H9 (cell line): Measurements from ENCODE around the gene FBXO31. TPM values are rescaled to one million over a fixed set of nuclear protein-coding genes. Genes with fewer than 3 reads are reported as not detected.

Experiments used
- DNase-seq: peaks from one replicate; pipeline ENCODE4 v3.0.0-alpha.2; 2017
- H2AFZ ChIP-seq: one replicate; pipeline ENCODE4 v1.6.1; 2013; ENCODE audit warnings: mild to moderate bottlenecking, low read length, control low read depth, moderate library complexity
- H2AK5ac ChIP-seq: 2 replicates; pipeline ENCODE4 v1.6.1; 2013; ENCODE audit warnings: low read length, control low read depth, mixed read lengths; ENCODE audit not compliant: insufficient read length
- H2BK120ac ChIP-seq: one replicate; pipeline ENCODE4 v1.6.1; 2013; ENCODE audit warnings: low read depth, mild to moderate bottlenecking, low read length, control low read depth, inconsistent platforms; ENCODE audit not compliant: poor library complexity, severe bottlenecking
- H2BK12ac ChIP-seq: 2 replicates; pipeline ENCODE4 v1.6.1; 2013; ENCODE audit warnings: low read length, control low read depth, mixed read lengths, low read depth; ENCODE audit not compliant: insufficient read length
- H2BK15ac ChIP-seq: 2 replicates; pipeline ENCODE4 v1.6.1; 2013; ENCODE audit warnings: low read depth, low read length, control low read depth
- H2BK20ac ChIP-seq: one replicate; pipeline ENCODE4 v1.6.1; 2013; ENCODE audit warnings: low read depth, mild to moderate bottlenecking, low read length, control low read depth, inconsistent platforms; ENCODE audit not compliant: poor library complexity, severe bottlenecking
- H2BK5ac ChIP-seq: 2 replicates; pipeline ENCODE4 v1.6.1; 2013; ENCODE audit warnings: low read length, control low read depth, mixed read lengths; ENCODE audit not compliant: insufficient read length
- H3K14ac ChIP-seq: 2 replicates; pipeline ENCODE4 v1.6.1; 2013; ENCODE audit warnings: low read length, control low read depth; ENCODE audit not compliant: insufficient read depth
- H3K18ac ChIP-seq: 2 replicates; pipeline ENCODE4 v1.6.1; 2013; ENCODE audit warnings: low read depth, mild to moderate bottlenecking, mixed read lengths, low read length, control low read depth; ENCODE audit not compliant: insufficient read length
- H3K23ac ChIP-seq: 2 replicates; pipeline ENCODE4 v1.6.1; 2013; ENCODE audit warnings: low read length, control low read depth, mixed read lengths, low read depth; ENCODE audit not compliant: insufficient read length
- H3K23me2 ChIP-seq: 2 replicates; pipeline ENCODE4 v1.6.1; 2013; ENCODE audit warnings: low read depth, mild to moderate bottlenecking, mixed read lengths, low read length, control low read depth; ENCODE audit not compliant: insufficient read length, poor library complexity, severe bottlenecking
- H3K27ac ChIP-seq: 2 replicates; pipeline ENCODE4 v1.5.1; 2013; ENCODE audit warnings: low read length, control low read depth, mixed read lengths, low read depth; ENCODE audit not compliant: insufficient read length
- H3K27me3 ChIP-seq: 2 replicates; pipeline ENCODE4 v1.6.1; 2013; ENCODE audit warnings: low read length, control low read depth, inconsistent platforms; ENCODE audit not compliant: insufficient read depth
- H3K4ac ChIP-seq: 2 replicates; pipeline ENCODE4 v1.6.1; 2013; ENCODE audit warnings: low read depth, mild to moderate bottlenecking, control low read depth, inconsistent platforms, low read length, moderate library complexity
- H3K4me1 ChIP-seq: 2 replicates; pipeline ENCODE4 v1.6.1; 2013; ENCODE audit warnings: low read length, control low read depth, inconsistent platforms; ENCODE audit not compliant: insufficient read depth
- H3K4me2 ChIP-seq: 2 replicates; pipeline ENCODE4 v1.6.1; 2013; ENCODE audit warnings: low read length, control low read depth, mixed read lengths; ENCODE audit not compliant: insufficient read length, insufficient read depth
- H3K56ac ChIP-seq: 2 replicates; pipeline ENCODE4 v1.6.1; 2013; ENCODE audit warnings: low read depth, mild to moderate bottlenecking, mixed read lengths, low read length, control low read depth; ENCODE audit not compliant: insufficient read length
- H3K79me1 ChIP-seq: 2 replicates; pipeline ENCODE4 v1.6.1; 2013; ENCODE audit warnings: low read depth, mild to moderate bottlenecking, moderate library complexity, low read length, control low read depth, inconsistent platforms; ENCODE audit not compliant: insufficient read depth, poor library complexity, severe bottlenecking
- H3K79me2 ChIP-seq: 2 replicates; pipeline ENCODE4 v1.6.1; 2013; ENCODE audit warnings: low read length, control low read depth, inconsistent platforms; ENCODE audit not compliant: insufficient read depth
- H3K9ac ChIP-seq: 2 replicates; pipeline ENCODE4 v1.6.1; 2013; ENCODE audit warnings: low read length, control low read depth, mixed read lengths; ENCODE audit not compliant: insufficient read length; ENCODE audit errors: extremely low read depth
- H3K9me3 ChIP-seq: one replicate; pipeline ENCODE4 v1.6.1; 2013; ENCODE audit warnings: low read depth, low read length, inconsistent platforms; ENCODE audit not compliant: control insufficient read depth
- H3T11ph ChIP-seq: one replicate; pipeline ENCODE4 v1.6.1; 2013; ENCODE audit warnings: mild to moderate bottlenecking, low read length, control low read depth, inconsistent platforms
- H4K20me1 ChIP-seq: one replicate; pipeline ENCODE4 v1.6.1; 2013; ENCODE audit not compliant: control insufficient read depth, insufficient read length, insufficient read depth
- H4K5ac ChIP-seq: 2 replicates; pipeline ENCODE4 v1.6.1; 2013; ENCODE audit warnings: low read depth, mild to moderate bottlenecking, mixed read lengths, low read length, control low read depth; ENCODE audit not compliant: insufficient read length
- H4K8ac ChIP-seq: replicated peaks from 2 replicates; pipeline ENCODE4 v1.6.1; 2013; ENCODE audit warnings: low read length, control low read depth, mixed read lengths, low read depth; ENCODE audit not compliant: insufficient read length
- H4K91ac ChIP-seq: 2 replicates; pipeline ENCODE4 v1.6.1; 2013; ENCODE audit warnings: low read depth, mild to moderate bottlenecking, moderate library complexity, mixed read lengths, low read length, control low read depth; ENCODE audit not compliant: insufficient read length
- H3K27ac Mint-ChIP-seq, 3 experiments: 2 replicates in 2 of 3; 3 replicates in 1 of 3; pipeline ENCODE4 v1.8.0; 2020 to 2021; ENCODE audit warnings: mixed read lengths in 3 of 3, mild to moderate bottlenecking in 1 of 3, moderate library complexity in 1 of 3
- H3K27me3 Mint-ChIP-seq: 2 replicates; pipeline ENCODE4 v1.8.0; 2021; ENCODE audit warnings: low read depth, mild to moderate bottlenecking, moderate library complexity, mixed read lengths
- H3K36me3 Mint-ChIP-seq, 3 experiments: 2 replicates in 2 of 3; 3 replicates in 1 of 3; pipeline ENCODE4 v1.8.0; 2020 to 2021; ENCODE audit warnings: low read depth in 3 of 3, mixed read lengths in 3 of 3; ENCODE audit not compliant: insufficient read depth in 1 of 3
- H3K4me1 Mint-ChIP-seq, 2 experiments: 2 replicates each; pipeline ENCODE4 v1.8.0; 2020; ENCODE audit warnings: mixed read lengths in 2 of 2
- H3K4me3 Mint-ChIP-seq, 2 experiments: 2 replicates in 1 of 2; 3 replicates in 1 of 2; pipeline ENCODE4 v1.8.0; 2020 to 2021; ENCODE audit warnings: mild to moderate bottlenecking in 2 of 2, mixed read lengths in 2 of 2, moderate library complexity in 1 of 2
- H3K9me3 Mint-ChIP-seq, 2 experiments: 2 replicates in 1 of 2; 3 replicates in 1 of 2; pipeline ENCODE4 v1.8.0; 2020; ENCODE audit warnings: mild to moderate bottlenecking in 2 of 2, mixed read lengths in 2 of 2, moderate library complexity in 1 of 2
- WGBS: extraction: QIAGEN DNeasy Blood & Tissue Kit; methylation state at CpG from one replicate; pipeline ENCODE4 v1.1.7; 2013; ENCODE audit warnings: missing lambda C conversion rate, low lambda C conversion rate, mixed read lengths; ENCODE audit not compliant: insufficient read length; ENCODE audit errors: extremely low coverage; 5-methylcytosine and 5-hydroxymethylcytosine counted together
- total RNA-seq: library from RNA; stranded (reverse); gene quantifications from 2 replicates; pipeline ENCODE4 v1.2.1, GENCODE V29; 2021
- TF ChIP-seq, protein P1 (sequence below): fragments of 200-600 bp; sonication (generic); conservative IDR thresholded peaks from 3 replicates; pipeline ENCODE4 v1.8.0; 2021; ENCODE audit warnings: antibody characterized with exemption, mild to moderate bottlenecking

Gene FBXO31
- total RNA-seq, 1 experiment from 2014 or later, result 24.2 TPM

DNA sequence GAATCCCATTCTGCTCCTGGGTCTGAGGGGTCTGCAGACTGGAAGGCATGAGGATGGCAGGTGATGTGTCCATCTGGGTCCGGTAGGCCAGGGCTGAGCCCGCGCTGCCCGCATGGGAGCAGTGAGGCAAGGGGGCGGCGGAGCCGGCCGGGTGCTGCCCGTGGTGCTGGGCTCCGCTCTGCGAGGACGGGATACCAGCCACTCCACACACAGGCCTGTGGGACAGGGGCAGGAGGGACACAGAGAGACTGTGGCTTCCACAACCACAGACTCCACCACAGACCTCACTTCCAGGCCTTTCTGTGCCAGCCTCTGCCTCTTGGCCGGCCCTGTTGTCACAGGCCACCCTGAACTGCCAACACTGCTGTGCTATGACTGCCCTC, 33.9 kb upstream of the FBXO31 start:
- Mint-ChIP-seq H3K27ac (no peak overlapping the region), H3K4me3 (no peak overlapping the region), H3K9me3 (no peaks in the 10 kb centered on the region; a peak in 1 of 5 replicates), H3K27me3 (no peaks in the 10 kb centered on the region), H3K36me3 (peaks cover 23 to 65% (median 65%) of the 10 kb centered on the region in 3 experiments; a peak in 6 of 7 replicates), H3K4me1 (peaks cover 5 to 9% of the 10 kb centered on the region in 2 experiments)
- no peak overlapping the region for H3K4ac ChIP-seq
- H3T11ph ChIP-seq, result no peak overlapping the region
- H4K20me1 ChIP-seq, result peaks cover 2% of the 10 kb centered on the region
- no peak overlapping the region for H3K23ac ChIP-seq
- TF ChIP-seq, protein P1, sequence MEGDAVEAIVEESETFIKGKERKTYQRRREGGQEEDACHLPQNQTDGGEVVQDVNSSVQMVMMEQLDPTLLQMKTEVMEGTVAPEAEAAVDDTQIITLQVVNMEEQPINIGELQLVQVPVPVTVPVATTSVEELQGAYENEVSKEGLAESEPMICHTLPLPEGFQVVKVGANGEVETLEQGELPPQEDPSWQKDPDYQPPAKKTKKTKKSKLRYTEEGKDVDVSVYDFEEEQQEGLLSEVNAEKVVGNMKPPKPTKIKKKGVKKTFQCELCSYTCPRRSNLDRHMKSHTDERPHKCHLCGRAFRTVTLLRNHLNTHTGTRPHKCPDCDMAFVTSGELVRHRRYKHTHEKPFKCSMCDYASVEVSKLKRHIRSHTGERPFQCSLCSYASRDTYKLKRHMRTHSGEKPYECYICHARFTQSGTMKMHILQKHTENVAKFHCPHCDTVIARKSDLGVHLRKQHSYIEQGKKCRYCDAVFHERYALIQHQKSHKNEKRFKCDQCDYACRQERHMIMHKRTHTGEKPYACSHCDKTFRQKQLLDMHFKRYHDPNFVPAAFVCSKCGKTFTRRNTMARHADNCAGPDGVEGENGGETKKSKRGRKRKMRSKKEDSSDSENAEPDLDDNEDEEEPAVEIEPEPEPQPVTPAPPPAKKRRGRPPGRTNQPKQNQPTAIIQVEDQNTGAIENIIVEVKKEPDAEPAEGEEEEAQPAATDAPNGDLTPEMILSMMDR, result no peak
- H3K27me3 ChIP-seq, result no peaks in the 10 kb centered on the region
- no peak overlapping the region for H3K27ac ChIP-seq
- no peak overlapping the region for H3K56ac ChIP-seq
- no peak overlapping the region for H2BK5ac ChIP-seq
- no peak overlapping the region for H2BK120ac ChIP-seq
- no peaks in the 10 kb centered on the region for H3K79me2 ChIP-seq
- H3K9ac ChIP-seq, result no peak overlapping the region
- no peak for DNase-seq
- no peak overlapping the region for H3K14ac ChIP-seq
- no peaks in the 10 kb centered on the region for H3K4me1 ChIP-seq
- no peaks in the 10 kb centered on the region for H3K79me1 ChIP-seq
- H3K4me2 ChIP-seq, result no peak overlapping the region
- H4K91ac ChIP-seq, result no peak overlapping the region
- no peak overlapping the region for H2BK15ac ChIP-seq
- H2BK12ac ChIP-seq, result no peak overlapping the region
- no peak overlapping the region for H2AFZ ChIP-seq
- no CpG with 5 or more reads among the region's 13 CpGs for WGBS
- H3K23me2 ChIP-seq, result no peaks in the 10 kb centered on the region
- H2AK5ac ChIP-seq, result no peak overlapping the region
- H4K5ac ChIP-seq, result no peak overlapping the region
- H3K18ac ChIP-seq, result no peak overlapping the region
- no peak overlapping the region for H2BK20ac ChIP-seq
- H4K8ac ChIP-seq, result no peak overlapping the region
- no peaks in the 10 kb centered on the region for H3K9me3 ChIP-seq
